Activated T-cell treated with anti-CD3 and anti-CD28 coated beads for 1 hour (primary cell): ENCODE data around the gene F2.

Experiments used
- DNase-seq: peaks from one replicate; pipeline ENCODE4 v3.0.0-alpha.2; 2020; ENCODE audit warnings: low read depth

F2 gene

GRCh38 chr11:46743693-46744339 lies 24.8 kb downstream of the F2 start:
- no peak for DNase-seq

- DNase-seq, result no peak
Observed at GRCh38 chr11:46745328-46745727, 26.3 kb downstream of the F2 start.

GRCh38 chr11:46745995-46746394 lies 27.0 kb downstream of the F2 start:
- DNase-seq, result no peak

- no peak for DNase-seq
Observed at GRCh38 chr11:46747150-46747549, 28.1 kb downstream of the F2 start.

- no peak for DNase-seq
Observed at GRCh38 chr11:46755962-46756361, 36.9 kb downstream of the F2 start.

DNA sequence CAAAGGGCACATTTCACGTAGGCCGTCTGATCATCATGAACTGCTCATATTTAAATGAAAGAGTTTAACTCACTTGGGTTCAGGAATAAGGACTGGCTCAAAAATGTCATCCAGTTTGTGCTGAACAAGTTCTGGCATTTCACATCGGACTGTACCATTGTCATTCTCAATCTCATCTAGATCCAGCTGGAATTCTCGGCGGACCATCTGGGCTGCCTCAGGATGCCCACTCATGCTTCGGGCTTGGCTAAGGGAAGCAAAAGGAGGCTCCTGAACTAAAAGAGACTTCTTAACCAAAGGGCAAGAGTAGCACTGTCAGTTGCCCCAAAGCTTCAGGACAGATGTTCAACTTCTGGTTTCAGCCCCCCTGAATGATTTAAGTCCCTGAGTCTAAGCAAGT lies 40.2 kb downstream of the F2 start:
- no peak for DNase-seq

GRCh38 chr11:46760429-46761128 lies 41.6 kb downstream of the F2 start:
- DNase-seq, result no peak

DNA sequence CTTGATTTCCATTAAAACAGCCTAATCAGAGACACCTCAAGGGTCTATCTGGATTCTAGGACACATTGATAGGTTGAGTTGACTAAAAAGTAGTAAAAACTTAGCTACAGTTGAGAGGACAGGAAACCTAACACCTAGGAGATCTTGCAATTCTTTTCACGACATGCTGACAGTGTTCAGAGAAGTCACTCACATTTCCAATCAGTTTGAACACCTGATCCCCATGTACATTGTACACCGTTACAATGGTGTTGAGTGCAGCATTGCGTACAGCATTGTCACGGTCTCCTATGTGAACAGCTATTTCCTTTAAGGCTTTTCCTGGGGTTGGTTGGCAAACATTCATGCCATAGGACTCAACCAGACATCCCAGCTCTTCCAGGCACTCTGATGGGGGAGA lies 42.8 kb downstream of the F2 start:
- no peak for DNase-seq

DNA sequence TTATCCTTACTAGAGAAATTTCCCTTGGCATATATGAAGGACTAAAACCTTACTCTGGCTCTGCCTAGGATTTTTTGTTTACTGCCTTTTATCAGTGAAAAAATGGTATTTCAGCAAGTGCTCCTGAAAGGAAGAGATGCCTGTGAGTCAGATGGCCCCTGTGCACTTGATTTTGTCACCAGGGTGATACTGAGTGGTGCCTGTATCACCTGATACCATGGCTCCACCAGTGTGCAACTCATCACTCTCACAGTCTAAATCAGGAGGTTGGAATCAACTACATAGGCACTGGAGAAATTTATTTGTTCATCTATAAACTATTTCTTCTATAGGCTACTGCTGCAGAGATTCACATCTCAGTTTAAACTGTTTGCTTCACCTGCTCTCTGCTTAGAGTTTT lies 43.2 kb downstream of the F2 start:
- DNase-seq, result no peak

DNA sequence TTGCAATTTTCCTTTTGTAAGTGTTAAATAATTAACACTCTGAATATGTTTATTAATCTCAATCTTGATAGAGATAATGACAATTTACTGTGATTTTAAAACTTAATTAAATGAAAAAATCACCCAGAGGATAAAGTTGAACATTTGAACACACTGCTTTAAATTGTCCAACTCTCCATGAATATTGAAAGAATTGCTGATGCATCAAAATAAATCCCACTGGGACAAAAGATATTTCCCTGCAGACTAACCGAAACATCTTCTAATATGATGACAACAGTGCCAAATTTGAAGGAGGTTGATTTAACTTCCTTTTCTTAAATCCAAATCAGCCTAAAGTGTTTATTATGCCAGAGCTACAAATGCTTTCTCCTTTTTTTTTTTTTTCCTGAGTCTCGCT lies 47.6 kb downstream of the F2 start:
- DNase-seq, result no peak

GRCh38 chr11:46769636-46770221 lies 50.7 kb downstream of the F2 start:
- no peak for DNase-seq

GRCh38 chr11:46776878-46777277 lies 57.9 kb downstream of the F2 start:
- no peak for DNase-seq

GRCh38 chr11:46778416-46778815 lies 59.4 kb downstream of the F2 start:
- no peak for DNase-seq
